Measurements from ENCODE around the gene LOXHD1.

DNA sequence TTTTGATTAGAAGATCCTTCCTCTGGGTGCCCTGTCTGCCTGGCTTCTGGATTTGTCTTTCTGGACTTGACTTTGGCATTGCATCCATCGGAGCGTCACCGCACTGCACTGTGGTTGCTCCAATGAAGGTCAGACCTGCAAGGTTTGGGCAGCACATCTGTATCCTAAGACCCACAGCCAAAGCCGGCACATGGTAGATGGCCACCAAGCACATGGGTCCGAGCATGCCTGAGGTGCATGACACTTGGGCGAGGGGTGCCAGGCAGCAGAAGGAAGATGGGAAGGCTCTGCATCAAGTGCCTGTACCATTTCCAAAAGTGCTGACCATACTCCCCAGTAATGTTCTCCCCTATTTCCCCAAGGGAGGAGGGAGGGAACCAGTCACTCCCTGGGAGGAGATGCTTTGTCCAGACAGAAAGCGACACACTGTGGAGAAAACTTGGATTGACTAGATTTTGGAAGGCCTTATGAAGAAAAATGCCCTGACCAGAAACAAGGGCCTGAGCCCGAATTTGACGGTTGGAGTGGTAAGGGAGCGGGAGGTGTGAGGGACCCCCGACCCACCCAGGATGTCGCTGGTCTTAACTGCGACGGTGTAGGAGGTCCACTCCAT, 149.9 kb downstream of the LOXHD1 start:
- TF ChIP-seq CTCF (IDR thresholded peaks at IDR 0.05 in 4 of 5, conservative IDR thresholded peaks at IDR 0.05 in 1 of 5), result no peak
- no peak for TF ChIP-seq POLR2A (IDR thresholded peaks at IDR 0.05)

Measured in gastrocnemius medialis (tissue), 4 donors.